Umbilical cord (tissue), 2 donors: Measurements from ENCODE around the gene ATG7. TPM values are rescaled to one million over a fixed set of nuclear protein-coding genes. Genes with fewer than 3 reads are reported as not detected.
"Not testable (repeated sequence)": the region's sequence is repeated elsewhere in the genome, so short reads cannot be mapped to it uniquely, and the experiment has no call there.

Experiments
- DNase-seq: peaks from one replicate; pipeline ENCODE4 v3.0.0-alpha.2; 2015; ENCODE audit warnings: low spot score
- total RNA-seq: library from RNA; depleted of rRNA; stranded (reverse); fragments of >200 nt; gene quantifications from one replicate; pipeline ENCODE4 v1.2.3, GENCODE V29; 2014; ENCODE audit warnings: low replicate concordance; ENCODE audit not compliant: insufficient read depth

The ATG7 gene
- total RNA-seq, 1 donor from 2014 or later: 71.7 TPM

DNA sequence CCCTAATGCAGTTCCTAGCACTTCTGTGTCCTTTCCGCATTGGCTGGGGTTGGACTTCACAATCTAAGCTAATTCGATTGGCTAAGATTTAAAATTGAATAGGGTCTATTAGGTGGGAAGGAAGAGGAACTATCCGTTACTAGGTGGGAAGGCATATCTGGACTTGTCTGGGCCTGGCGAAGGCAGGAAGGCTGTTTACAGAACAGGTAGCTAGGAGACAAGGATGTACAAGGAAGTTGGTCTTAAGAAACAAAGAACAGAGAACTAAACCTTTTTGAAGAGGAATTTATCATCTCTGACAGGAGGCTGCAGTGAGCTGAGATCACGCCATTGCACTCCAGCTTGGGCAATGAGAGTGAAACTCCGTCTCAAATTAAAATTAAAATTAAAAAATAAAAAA is 17.3 kb upstream of the ATG7 start:
- no peak for DNase-seq

DNA sequence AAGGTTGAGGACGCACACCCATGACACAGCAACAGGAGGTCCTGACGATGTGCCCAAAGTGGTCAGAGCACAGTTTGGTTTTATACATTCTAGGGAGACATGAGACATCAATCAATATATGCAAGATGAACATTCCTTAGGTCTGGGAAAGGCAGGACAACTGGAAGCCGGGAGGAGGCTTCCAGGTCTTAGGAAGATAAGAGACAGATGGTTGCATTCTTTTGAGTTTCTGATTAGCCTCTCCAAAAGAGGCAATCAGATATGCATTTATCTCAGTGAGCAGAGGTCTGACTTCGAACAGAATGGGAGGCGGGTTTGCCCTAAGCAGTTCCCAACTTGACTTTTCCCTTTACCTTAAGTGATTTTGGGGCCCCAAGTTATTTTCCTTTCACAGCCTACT is 16.7 kb upstream of the ATG7 start:
- DNase-seq: not testable (repeated sequence)

DNA sequence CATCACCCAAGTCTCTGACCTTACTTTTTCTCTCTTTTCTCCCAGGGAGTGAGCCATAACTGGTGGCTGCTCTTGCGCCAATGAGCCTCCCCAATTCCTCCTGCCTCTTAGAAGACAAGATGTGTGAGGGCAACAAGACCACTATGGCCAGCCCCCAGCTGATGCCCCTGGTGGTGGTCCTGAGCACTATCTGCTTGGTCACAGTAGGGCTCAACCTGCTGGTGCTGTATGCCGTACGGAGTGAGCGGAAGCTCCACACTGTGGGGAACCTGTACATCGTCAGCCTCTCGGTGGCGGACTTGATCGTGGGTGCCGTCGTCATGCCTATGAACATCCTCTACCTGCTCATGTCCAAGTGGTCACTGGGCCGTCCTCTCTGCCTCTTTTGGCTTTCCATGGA is 13.2 kb upstream of the ATG7 start:
- DNase-seq: no peak

DNA sequence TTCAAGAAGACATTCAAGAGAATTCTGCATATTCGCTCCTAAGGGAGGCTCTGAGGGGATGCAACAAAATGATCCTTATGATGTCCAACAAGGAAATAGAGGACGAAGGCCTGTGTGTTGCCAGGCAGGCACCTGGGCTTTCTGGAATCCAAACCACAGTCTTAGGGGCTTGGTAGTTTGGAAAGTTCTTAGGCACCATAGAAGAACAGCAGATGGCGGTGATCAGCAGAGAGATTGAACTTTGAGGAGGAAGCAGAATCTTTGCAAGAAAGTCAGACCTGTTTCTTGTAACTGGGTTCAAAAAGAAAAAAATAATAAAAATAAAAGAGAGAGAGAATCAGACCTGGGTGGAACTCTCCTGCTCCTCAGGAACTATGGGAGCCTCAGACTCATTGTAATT is 11.7 kb upstream of the ATG7 start:
- DNase-seq: no peak

DNA sequence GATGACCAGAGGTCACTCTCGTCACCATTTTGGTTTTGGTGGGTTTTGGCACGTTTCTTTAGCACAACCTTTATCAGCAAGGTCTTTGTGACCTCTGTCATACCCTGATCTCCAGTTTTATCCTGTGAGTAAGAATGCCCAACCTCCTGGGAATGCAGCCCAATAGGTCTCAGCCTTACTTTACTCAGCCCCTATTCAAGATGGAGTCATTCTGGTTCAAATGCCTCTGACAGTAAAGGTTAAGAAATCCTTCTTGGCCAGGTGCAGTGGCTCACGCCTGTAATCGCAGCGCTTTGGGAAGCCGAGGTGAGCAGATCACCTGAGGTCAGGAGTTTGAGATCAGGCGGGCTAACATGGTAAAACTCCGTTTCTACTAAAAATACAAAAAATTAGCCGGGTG is 3.2 kb upstream of the ATG7 start:
- DNase-seq: no peak

DNA sequence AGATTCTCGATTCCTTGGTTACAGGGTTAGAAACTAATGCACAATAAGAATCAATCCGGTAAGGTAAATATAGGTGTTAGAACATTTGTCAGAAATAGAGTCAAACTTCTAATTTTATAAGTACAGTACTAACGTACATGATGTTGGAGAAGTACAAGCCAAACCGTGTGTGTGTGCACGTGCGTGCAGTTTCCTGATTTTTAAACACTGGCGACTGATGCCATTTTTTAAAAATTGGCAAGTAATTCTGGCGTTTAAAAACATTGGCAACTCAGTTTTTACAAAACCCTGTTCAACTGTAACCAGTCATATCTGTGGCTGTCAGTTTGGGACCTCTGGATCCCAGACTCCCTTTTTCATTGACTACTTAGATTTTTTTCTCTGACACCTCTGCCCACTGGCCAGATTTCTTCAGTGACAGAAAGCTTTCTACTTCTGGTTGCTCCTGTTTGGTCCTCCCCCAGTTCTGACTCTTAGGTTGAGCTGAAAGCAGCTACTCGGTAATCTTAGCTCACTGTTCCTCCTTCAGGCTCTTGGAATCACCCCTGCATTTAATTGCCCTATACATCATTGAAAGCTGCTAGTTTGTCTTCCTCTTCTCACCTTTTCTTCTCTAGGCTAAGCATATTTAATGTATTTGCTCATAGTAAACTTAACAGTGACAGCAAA is 843 bp downstream of the ATG7 start:
- no peak for DNase-seq

DNA sequence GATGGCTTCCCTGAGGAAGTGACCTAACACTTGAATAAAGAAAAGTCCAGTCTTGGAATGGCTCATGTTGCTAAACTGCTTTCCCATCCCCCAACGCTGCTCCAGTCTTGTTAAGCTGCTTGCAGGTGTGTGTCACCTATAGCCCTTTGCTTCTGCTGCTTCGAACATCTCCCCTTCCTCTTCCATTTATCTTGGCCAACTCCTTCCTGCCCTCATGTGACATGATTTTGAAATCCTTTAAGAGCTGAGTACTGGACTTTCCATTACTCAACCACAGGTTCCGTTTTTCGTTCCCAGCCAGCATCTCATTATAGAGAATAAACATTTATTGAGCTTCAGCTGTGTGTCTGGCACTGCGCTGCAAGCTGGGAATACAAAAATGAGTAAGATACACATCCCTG is 1.7 kb downstream of the ATG7 start:
- peak; percentile 50 for DNase-seq

DNA sequence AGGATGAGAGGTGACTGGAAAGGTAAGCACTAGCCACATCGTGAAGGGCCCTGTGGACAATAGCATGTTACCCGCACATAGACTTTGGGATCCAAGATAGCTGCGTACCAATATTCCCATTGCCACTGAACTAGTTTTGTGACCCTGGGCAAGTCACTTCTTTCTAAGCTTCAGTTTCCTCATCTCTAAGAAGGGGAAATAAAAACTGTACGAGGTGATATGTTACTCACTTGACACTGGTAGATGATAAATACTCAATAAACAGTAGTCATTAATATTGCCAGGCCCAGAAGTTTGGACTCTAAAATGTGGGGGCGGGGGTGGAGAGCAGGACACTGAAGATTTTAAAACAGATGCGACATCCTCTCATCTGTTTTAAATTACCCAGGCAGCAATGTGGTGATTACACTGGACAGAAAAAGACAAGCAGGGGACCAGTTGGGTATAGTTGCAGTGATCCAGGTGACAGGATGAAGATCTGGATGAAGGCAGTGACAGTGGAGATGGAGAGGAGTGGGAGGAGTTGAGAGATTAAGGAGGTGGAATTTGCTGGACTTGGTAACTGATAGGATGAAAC is 2.5 kb downstream of the ATG7 start:
- DNase-seq: no peak

DNA sequence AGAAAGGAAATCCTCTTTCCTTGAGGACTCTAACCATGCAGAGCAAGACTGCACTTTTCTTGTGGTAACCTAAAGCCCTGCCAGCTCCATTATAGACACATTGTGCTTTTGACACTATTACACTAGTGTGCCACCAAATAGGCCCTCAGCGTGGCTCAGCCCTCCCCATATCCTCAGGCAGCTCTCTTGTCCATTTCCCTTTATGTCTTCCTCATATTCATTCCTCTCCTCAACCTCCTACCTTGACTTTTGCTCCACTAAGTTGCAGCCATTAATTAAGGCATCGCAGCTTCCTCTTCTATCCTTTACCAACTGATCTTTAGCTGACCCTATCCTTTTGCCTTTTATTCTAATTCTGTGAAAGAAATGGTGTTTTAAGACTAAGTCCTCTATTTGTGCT is 3.7 kb downstream of the ATG7 start:
- DNase-seq: no peak

DNA sequence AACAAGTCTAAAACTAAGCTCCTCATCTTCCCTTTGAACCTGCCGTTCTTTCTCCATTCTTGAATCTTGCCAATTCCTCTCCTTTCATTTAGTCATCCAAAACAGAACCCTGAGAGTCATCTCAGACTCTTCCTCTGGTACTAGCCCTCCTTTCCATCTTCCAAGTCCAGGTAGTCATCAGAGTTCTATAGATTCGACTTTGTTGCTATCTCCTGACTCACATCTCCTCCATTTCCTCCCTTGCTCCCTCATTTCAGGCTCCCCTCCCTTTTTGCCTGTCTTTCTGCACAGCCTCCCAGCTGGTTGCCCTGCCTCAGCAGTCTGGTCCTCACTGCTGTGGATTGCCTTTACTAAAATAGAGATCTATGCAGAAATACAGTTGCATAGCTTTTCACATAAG is 4.7 kb downstream of the ATG7 start:
- no peak for DNase-seq

DNA sequence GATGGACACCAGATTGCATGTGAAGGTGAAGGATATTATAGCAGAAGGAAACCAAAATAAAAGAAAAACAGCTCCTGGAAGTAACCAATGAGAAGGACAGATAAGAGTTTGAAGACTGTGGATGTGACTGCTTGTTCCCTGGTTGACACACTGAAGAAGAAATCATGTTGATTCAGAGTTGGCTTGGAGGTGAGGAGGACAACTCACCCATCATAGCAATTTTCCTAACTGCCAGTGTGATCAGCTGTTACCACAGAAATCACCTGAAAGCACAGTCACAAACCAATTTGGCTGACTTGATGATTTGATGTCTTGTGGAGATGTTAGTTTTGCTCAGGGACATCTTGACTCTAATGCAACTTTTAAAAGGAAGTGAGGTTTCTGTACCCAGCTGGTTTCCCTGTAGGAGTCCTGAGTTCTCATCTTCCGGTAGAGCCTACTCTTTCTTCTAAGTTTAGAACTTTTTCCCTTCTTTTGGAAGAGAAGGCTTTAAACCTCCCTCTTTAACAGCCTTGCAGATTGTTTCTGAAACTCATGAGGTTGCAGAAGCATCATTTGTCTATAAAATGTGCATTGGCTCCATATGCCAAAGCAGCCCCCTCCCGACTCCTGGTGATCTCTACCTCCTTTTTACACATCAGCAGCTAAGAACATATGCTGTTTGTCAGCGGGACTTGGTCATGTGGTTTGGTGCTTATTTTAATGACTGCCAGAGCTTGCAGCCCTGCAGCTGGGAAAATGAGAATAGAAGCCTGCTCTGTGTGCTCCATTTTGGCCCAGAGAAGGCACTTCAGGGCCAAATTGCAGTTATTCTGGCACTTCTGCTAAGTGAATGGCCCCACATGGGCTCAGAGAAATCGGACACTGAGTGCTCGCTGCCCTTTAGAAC is 10.3 kb downstream of the ATG7 start:
- peak; percentile 38 for DNase-seq

DNA sequence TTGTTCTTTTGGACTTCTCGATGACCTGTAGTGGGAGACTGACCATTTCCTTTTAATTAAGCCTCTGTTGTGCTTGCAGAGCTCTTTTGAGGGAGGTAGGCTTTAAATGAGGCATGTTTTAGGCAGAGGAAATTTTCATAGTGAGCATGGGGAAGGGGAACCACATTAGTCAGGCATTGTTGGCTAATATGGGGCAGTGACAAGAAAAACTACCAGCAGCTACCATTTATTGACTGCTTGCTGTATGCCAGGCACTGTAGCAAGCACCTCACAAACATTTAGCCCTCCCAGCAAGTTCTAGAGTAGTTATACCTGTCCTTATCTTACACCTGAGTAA is 10.9 kb downstream of the ATG7 start:
- no peak for DNase-seq

DNA sequence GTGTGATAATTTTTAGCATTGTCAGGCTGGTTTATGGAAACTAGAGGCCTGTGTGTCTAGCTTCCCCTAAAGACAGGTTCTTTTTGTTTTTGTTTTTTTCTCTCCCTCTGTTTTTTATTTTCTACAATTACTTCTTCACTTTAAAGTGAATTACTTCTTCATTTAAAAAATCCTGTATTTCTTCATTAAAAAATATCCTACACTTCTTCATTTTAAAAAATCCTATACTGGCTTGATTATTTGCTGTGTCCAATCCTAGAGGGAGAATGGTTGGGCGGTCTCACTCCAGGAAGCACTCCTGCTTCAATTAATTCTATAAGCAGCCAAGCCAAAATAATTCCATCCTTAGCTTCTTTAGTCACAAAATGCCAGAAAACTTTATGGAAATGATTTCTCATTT is 11.8 kb downstream of the ATG7 start:
- no peak for DNase-seq

DNA sequence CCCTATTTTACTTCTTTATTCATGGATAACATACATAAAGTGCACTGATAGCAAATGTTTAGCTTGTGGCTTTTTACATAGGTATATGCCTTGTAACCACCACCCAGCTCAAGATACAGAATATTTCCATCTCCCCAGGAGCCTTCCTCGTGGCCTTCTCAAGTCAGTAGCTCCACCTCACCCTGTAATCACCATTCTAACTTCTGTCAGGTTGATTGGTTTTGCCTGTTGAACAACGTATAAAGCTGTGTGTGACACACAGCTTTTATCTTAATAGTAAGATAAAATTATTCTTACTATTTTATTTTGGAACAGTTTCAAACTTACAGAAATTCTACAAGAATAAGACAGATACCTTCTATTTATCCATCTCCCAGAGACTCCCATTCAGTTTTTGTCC is 13.3 kb downstream of the ATG7 start:
- no peak for DNase-seq

DNA sequence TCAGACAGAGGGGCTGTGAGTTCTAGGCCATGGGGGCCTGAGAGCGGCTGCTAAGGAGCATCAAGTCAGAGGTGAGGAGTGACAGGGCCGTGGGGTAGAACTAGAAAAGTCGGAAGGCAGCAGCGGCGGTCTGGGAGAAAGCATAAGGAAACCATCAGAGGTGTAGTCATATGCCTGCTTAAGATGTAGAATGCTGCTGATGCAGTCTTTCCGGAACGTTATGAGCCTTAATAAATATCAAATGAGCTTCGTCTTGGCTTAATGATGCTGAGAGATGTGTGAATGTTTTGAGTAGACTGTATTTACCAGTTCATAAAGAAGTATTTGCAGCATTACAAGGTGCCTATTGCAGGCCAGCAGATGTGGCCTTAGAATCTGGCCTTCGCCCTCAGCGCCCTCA is 15.2 kb downstream of the ATG7 start:
- DNase-seq: no peak

DNA sequence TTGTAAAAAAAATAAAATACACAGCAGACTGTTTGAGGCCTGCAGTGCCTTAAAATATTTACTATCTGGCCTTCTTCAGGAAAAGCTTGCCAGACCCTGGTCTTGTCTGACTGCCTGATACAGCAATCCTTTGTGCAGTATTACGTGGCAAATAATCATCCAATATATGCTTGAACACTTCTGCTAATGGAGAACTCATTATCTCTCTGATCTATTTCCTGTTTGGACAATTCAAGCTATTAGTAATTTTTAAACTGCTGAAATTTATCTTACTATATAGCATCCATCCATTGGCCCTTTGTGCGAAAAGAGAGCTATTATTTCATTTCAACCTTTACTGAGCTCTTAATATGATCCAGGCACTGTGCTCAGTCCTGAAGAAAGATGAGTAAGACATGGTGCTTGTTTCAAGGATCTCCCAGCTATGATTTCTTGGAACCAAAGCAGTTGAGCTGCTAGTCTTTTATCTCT is 15.9 kb downstream of the ATG7 start:
- DNase-seq: peak; percentile 80

DNA sequence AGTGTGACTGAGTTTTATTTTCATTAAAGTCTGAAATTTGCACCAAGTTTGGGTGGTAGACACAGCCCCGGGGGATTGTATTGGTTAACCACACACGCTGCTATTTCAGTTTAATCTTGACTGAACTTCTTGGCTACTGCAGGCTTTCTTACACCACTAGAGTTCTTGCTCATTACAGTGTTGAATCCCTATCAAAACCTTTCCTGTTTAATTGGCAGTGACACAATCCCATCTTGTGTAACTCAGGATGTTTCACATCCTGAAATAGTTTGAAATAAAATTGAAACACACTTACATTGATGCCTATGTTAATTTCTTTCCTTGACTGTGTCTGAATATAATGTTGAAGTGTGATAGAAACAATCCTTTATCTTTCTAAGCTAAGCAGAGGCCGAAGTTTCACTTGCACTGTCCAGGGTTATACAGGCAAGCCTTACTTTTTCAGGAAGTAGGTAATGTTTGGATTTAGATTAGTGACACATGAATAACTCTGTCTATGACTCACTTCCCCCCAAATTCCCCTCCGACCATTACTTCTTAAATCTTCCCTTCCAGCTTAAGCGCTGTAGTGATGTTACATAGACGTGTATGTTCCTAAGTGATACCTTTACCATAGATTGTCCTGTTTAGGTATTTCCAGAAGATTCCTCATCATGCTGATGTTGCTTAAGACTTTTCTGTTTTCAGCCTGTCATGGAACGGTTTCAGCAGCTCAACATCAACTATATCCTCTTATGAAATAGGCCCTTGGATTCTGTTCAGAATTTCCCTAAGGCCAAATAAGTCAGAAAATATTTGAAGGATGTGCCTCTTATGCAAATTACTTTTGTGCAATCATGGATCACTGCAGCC is 16.8 kb downstream of the ATG7 start:
- peak; percentile 85 for DNase-seq

DNA sequence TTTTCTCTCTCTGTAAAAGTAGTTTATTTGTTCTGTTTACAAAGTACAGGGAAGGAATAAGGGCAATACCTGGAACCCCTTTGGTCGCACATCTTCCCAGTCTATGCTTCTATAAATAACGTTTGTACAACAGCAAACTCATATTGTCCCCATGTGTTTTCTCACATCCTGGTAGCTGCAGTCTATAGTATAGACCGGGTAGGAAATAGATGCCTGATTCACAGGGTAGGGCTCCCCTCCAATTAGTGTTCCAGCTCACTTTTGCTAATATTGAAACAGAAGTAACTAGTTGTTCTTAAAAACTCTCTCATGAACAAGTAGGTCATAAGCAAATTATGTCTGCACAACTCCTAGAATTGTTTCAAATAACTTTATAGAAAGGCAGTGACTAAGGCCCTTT is 17.7 kb downstream of the ATG7 start:
- no peak for DNase-seq

DNA sequence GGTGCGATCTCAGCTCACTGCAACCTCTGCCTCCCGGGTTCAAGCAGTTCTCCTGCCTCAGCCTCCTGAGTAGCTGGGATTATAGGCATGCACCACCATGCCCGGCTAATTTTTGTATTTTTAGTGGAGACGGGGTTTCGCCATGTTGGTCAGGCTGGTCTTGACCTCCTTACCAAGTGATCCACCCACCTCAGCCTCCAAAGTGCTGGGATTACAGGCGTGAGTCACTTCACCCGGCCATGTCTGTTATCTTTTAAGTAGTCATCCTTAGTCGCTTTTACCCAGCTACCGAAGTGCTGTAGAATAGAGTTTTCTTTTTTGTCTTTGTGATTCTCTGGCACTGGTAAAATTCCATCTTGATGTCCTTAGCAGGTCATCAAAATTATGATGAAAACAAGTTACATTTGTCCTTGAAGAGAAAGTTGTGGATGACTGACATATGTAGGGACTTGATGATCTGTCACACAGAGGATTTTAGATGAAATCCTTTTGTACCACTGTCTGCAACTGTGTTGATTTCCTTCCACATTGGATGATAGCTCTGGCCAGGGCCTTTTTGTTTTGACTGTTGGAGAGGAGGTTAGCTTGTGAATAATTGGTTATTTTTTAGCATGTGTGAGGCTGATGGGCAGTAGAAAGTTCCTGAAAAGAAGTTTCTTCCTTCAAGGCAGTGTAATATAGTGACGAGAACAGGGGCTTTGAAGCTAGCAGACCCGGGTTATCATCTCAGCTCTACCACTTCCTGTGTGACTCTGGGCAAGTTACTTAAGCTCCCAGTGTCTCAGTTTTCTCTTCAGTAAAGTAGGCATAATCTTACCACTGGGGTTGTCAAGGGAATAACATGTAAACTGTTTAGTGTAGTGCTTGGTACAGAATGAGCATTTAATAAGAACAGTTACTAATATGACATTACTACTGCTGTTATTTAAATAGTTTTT is 18.8 kb downstream of the ATG7 start:
- DNase-seq: no peak

DNA sequence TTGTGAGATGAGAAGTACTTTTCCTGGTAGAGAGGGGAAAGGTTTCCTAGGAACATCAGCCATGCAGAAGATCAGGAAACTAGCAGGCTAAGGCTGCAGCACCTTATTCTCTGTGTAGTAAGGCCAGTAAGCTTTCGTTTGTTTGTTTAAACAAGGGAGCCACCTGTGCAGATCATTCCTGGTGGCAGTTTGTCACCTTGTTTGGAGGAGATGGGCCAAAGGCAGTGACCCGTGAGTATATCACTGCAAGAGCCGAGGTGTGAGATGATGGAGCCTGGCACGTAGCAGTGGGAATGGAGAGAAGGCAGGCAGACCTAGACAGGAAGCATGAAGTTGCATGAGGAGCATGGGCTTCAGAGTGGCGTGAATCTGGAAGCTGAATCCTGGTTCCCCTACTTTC is 19.6 kb downstream of the ATG7 start:
- DNase-seq: no peak

DNA sequence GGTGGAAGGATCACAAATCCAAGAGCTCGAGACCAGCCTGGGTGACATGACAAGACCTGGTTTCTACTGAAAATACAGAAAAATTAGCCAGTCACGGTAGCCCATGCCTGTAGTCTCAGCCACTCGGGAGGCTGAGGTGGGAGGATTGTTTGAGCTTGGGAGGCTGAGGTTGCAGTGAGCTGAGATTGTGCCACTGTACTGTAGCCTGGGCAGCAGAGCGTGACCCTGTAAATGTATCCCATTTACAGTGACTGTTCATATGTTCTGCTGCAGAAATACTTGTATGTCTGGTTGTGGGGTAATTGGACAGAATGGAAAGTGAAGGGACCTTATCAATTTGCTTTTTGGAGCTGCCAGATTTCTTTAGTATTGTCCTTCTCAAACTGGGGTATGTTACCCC is 24.9 kb downstream of the ATG7 start:
- DNase-seq: no peak
